ENCODE measurements around the gene RNF113B. TPM values are rescaled to one million over a fixed set of nuclear protein-coding genes. Genes with fewer than 3 reads are reported as not detected.
A peak's percentile ranks its signal among the peaks of the same experiment; 100 is the strongest.

Gene RNF113B
- total and polyA plus RNA-seq, 2 of the 13 experiments (the other 11 are each of a cell fraction or from before 2014, with no cell fraction given): not detected

DNA sequence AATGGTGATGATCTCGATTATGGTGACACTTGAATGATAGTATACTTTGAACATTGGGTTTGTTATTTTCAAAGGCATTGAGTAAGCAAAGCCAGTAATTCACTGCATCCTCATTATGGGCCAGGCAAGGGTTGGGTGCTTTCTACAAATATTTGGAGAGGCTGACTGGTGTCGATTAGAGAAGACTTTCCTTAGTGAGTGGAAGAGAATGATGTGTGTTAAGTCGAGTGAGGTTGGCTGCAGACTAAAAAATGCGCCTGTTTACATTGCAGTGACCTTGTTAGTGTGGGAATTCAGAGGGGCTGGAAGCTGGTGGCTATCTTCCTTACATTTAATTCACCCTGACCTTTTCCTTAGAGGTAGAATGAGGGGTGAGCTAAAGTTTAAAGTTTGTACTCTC is 22.4 kb upstream of the RNF113B start (continued):
- TF ChIP-seq, protein P1, sequence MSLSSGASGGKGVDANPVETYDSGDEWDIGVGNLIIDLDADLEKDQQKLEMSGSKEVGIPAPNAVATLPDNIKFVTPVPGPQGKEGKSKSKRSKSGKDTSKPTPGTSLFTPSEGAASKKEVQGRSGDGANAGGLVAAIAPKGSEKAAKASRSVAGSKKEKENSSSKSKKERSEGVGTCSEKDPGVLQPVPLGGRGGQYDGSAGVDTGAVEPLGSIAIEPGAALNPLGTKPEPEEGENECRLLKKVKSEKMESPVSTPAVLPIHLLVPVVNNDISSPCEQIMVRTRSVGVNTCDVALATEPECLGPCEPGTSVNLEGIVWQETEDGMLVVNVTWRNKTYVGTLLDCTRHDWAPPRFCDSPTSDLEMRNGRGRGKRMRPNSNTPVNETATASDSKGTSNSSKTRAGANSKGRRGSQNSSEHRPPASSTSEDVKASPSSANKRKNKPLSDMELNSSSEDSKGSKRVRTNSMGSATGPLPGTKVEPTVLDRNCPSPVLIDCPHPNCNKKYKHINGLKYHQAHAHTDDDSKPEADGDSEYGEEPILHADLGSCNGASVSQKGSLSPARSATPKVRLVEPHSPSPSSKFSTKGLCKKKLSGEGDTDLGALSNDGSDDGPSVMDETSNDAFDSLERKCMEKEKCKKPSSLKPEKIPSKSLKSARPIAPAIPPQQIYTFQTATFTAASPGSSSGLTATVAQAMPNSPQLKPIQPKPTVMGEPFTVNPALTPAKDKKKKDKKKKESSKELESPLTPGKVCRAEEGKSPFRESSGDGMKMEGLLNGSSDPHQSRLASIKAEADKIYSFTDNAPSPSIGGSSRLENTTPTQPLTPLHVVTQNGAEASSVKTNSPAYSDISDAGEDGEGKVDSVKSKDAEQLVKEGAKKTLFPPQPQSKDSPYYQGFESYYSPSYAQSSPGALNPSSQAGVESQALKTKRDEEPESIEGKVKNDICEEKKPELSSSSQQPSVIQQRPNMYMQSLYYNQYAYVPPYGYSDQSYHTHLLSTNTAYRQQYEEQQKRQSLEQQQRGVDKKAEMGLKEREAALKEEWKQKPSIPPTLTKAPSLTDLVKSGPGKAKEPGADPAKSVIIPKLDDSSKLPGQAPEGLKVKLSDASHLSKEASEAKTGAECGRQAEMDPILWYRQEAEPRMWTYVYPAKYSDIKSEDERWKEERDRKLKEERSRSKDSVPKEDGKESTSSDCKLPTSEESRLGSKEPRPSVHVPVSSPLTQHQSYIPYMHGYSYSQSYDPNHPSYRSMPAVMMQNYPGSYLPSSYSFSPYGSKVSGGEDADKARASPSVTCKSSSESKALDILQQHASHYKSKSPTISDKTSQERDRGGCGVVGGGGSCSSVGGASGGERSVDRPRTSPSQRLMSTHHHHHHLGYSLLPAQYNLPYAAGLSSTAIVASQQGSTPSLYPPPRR (CRISPR knock-in tag; IDR thresholded peaks at IDR 0.05; ENCODE audit: borderline replicate concordance): peak; percentile 69; the same call in 1 of the 2 replicates
- no peak for TF ChIP-seq ZNF766 (CRISPR knock-in tag; IDR thresholded peaks at IDR 0.05; ENCODE audit: borderline replicate concordance)
- TF ChIP-seq SETDB1 (CRISPR knock-in tag; IDR thresholded peaks at IDR 0.05; ENCODE audit: borderline replicate concordance): no peak
- TF ChIP-seq ZNF382 (CRISPR knock-in tag; IDR thresholded peaks at IDR 0.05; ENCODE audit: borderline replicate concordance): no peak
- TF ChIP-seq BORCS8-MEF2B (CRISPR knock-in tag; IDR thresholded peaks at IDR 0.05): no peak
- TF ChIP-seq, protein P2, sequence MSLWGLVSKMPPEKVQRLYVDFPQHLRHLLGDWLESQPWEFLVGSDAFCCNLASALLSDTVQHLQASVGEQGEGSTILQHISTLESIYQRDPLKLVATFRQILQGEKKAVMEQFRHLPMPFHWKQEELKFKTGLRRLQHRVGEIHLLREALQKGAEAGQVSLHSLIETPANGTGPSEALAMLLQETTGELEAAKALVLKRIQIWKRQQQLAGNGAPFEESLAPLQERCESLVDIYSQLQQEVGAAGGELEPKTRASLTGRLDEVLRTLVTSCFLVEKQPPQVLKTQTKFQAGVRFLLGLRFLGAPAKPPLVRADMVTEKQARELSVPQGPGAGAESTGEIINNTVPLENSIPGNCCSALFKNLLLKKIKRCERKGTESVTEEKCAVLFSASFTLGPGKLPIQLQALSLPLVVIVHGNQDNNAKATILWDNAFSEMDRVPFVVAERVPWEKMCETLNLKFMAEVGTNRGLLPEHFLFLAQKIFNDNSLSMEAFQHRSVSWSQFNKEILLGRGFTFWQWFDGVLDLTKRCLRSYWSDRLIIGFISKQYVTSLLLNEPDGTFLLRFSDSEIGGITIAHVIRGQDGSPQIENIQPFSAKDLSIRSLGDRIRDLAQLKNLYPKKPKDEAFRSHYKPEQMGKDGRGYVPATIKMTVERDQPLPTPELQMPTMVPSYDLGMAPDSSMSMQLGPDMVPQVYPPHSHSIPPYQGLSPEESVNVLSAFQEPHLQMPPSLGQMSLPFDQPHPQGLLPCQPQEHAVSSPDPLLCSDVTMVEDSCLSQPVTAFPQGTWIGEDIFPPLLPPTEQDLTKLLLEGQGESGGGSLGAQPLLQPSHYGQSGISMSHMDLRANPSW (CRISPR knock-in tag; IDR thresholded peaks at IDR 0.05; ENCODE audit: borderline replicate concordance): no peak
- TF ChIP-seq TBX3 (IDR thresholded peaks at IDR 0.05; ENCODE audit: borderline replicate concordance): peak; percentile 45; the same call in 1 of the 2 replicates
- TF ChIP-seq ELF4 (CRISPR knock-in tag; IDR thresholded peaks at IDR 0.05; ENCODE audit: borderline replicate concordance): no peak
- TF ChIP-seq ZNF672 (CRISPR knock-in tag; IDR thresholded peaks at IDR 0.05): no peak
- no peak for TF ChIP-seq ZNF768 (CRISPR knock-in tag; IDR thresholded peaks at IDR 0.05)
- no peak for TF ChIP-seq ZNF335 (CRISPR knock-in tag; IDR thresholded peaks at IDR 0.05)
- peak; percentile 95 for TF ChIP-seq FOXA3 (CRISPR knock-in tag; IDR thresholded peaks at IDR 0.05)
- TF ChIP-seq TBX2 (CRISPR knock-in tag; IDR thresholded peaks at IDR 0.05; ENCODE audit: borderline replicate concordance): peak; percentile 73; the same call in 1 of the 2 replicates
- TF ChIP-seq ZNF563 (CRISPR knock-in tag; IDR thresholded peaks at IDR 0.05): no peak
- TF ChIP-seq MAFG (CRISPR knock-in tag; IDR thresholded peaks at IDR 0.05): no peak
- no peak for TF ChIP-seq CENPX (CRISPR knock-in tag; IDR thresholded peaks at IDR 0.05)
- no peak for TF ChIP-seq RBM39 (IDR thresholded peaks at IDR 0.05; ENCODE audit: low read depth, low read length, poor library complexity, severe bottlenecking)
- TF ChIP-seq ZNF317 (CRISPR knock-in tag; IDR thresholded peaks at IDR 0.05): no peak
- TF ChIP-seq, protein P3, sequence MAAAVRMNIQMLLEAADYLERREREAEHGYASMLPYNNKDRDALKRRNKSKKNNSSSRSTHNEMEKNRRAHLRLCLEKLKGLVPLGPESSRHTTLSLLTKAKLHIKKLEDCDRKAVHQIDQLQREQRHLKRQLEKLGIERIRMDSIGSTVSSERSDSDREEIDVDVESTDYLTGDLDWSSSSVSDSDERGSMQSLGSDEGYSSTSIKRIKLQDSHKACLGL (CRISPR knock-in tag; IDR thresholded peaks at IDR 0.05): no peak
- no peak for TF ChIP-seq ZNF562 (CRISPR knock-in tag; IDR thresholded peaks at IDR 0.05; ENCODE audit: borderline replicate concordance)
- TF ChIP-seq PHF20 (CRISPR knock-in tag; IDR thresholded peaks at IDR 0.05): no peak
